ENCODE measurements around the gene ATP7B.
"Not testable (repeated sequence)": the region's sequence is repeated elsewhere in the genome, so short reads cannot be mapped to it uniquely, and the experiment has no call there.

Gene ATP7B

DNA sequence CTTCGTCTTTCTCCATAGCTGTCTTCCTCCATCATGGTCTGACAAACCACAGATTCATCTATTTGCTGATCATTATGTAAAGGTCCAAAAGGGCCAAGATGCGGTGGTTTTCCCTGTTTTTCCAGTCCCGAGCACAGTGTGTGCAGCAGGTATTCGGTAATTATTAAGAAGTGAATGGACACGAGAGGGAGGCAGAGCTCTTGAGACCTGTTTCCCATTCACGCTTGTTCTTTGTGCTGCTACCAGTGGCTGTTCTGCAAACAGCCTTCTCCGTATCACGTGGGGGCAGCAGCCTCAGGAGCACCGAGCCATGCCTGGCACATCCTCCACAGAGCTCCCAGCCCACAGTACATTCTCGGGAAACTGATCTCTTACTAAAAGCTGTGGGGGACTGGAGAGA is 99.2 kb downstream of the ATP7B start:
- no peak overlapping the region for H3K4me3 ChIP-seq (ENCODE audit: low read depth, low read length)
- no peak for TF ChIP-seq CTCF (IDR thresholded peaks at IDR 0.05; ENCODE audit: insufficient read depth, low read depth, low read length, missing control alignments)
- no peak for DNase-seq (ENCODE audit: low read depth)

DNA sequence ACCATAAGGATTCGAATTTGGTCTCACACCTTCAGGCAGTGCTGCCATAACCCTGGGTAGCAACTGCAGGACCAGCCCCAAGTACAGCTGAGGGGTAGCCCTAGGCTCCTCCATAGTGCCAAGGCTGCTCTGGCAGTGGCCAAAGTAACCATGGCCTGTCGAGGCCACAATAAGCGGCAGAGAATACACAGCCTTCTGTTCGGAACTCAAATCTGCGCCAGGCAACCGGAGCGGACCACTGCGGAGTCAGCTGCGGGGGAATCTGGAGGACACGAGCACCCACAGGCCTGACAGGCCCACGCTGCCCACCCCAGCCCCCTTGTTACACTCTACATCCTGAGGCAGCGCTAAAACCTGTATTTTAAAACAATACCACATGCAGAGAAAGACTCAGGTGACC is 100.7 kb downstream of the ATP7B start:
- no peak for DNase-seq (ENCODE audit: low read depth)
- H3K4me3 ChIP-seq (ENCODE audit: low read depth, low read length): no peak overlapping the region
- TF ChIP-seq CTCF (IDR thresholded peaks at IDR 0.05; ENCODE audit: insufficient read depth, low read depth, low read length, missing control alignments): no peak

DNA sequence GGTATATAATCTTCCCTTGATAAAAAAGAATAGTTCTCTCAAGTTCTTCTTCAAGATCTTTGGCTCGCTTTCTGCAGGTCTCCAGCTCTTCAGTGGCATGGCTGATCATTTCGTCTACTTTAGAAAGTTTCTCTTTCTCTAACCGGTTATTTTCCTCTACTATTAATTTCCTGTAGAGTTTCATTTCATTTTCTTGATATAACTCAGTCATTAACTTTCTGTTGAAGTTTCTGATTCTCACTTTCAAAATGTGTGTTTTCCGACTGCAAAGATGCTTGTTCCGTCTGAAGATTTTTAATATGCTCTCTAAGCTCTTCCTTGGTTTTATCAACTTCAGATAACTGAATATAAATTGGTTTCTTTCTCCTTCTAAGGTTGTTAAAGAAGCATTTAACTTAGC is 102.0 kb downstream of the ATP7B start:
- DNase-seq (ENCODE audit: low read depth): peak; percentile 20
- not testable (repeated sequence) for H3K4me3 ChIP-seq (ENCODE audit: low read depth, low read length)

- TF ChIP-seq CTCF (IDR thresholded peaks at IDR 0.05; ENCODE audit: insufficient read depth, low read depth, low read length, missing control alignments): no peak
- no peak overlapping the region for H3K4me3 ChIP-seq (ENCODE audit: low read depth, low read length)
- DNase-seq (ENCODE audit: low read depth): no peak
Observed at GRCh38 chr13:51907040-51907732, 104.1 kb downstream of the ATP7B start.

DNA sequence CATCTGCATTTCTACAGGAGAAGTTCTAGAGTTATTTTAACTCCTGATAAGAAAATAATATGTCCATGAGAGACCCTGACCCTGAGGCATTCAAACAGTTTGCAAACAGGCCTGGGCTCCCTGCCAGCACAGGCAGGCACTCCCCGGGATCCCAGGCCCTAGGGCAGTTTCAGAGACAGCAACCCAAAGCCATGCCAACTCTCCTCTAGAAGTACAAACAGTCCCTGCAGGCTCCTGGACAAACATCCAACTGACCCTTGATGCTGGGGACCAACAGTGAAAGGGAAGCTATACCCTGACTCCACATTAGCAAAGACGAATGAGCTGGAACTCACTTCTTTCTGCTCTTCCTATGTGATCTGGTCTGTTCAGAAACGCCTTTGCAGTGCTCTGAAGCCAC is 104.7 kb downstream of the ATP7B start:
- no peak overlapping the region for H3K4me3 ChIP-seq (ENCODE audit: low read depth, low read length)
- TF ChIP-seq CTCF (IDR thresholded peaks at IDR 0.05; ENCODE audit: insufficient read depth, low read depth, low read length, missing control alignments): no peak
- DNase-seq (ENCODE audit: low read depth): no peak

DNA sequence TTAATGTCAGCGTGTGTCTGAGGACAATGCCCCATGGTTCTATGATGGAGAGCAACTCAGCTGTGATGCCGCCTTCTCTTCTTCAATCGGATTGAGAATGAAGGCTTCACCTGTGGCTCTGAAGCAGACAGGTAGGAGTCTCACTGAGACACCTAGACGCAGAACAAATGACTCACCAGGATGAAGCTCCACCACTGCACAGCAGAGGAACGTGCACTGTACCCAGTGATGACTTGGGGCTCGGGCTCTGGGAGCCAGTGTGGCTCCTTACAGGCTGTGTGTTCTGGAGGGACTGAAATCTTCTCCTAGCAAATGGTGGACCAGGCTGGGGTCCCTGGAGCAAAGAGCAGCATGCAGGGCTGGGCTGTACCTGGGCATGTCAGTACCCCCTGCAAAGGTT is 105.5 kb downstream of the ATP7B start:
- no peak for DNase-seq (ENCODE audit: low read depth)
- no peak for TF ChIP-seq CTCF (IDR thresholded peaks at IDR 0.05; ENCODE audit: insufficient read depth, low read depth, low read length, missing control alignments)
- H3K4me3 ChIP-seq (ENCODE audit: low read depth, low read length): no peak overlapping the region

DNA sequence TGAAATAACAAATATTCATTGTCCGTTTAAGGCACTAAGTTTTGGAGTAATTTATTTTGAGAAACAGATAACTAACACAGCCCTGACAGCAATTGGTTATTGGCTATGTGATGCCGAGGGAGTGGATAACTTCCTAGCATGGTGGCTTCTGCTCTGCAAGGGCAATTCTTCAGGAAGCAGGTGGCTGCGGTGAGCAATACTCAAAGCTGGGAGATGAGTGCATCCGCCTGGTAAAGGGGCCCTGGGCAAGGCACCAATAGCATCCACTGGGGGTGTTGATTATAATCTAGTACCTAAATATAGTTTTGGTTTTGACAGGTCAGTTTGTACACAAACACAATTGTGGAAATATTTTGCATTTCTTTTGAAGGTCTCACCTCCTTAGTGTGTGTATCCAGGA is 108.5 kb downstream of the ATP7B start:
- peak; percentile 37 for DNase-seq (ENCODE audit: low read depth)
- H3K4me3 ChIP-seq (ENCODE audit: low read depth, low read length): no peak overlapping the region
- TF ChIP-seq CTCF (IDR thresholded peaks at IDR 0.05; ENCODE audit: insufficient read depth, low read depth, low read length, missing control alignments): no peak

All from GM12865 (cell line).